DND-41 (cell line): ENCODE measurements around the gene NEB.

Experiments
- ATAC-seq: fragments of 200-7000 bp; cut with Tn5 transposase; 3 replicates; pipeline ENCODE4 v1.9.1; 2021; ENCODE audit warnings: low read depth; ENCODE audit not compliant: insufficient read depth
- DNase-seq: peaks from one replicate; pipeline ENCODE4 v3.0.0-alpha.2; 2020
- H2AFZ ChIP-seq: 2 replicates; pipeline ENCODE4 v1.6.0; 2012; ENCODE audit warnings: low read depth, low read length
- H3K27ac ChIP-seq: 2 replicates; pipeline ENCODE4 v1.5.1; 2012; ENCODE audit warnings: low read length, inconsistent platforms
- H3K27me3 ChIP-seq: fragments of 200-600 bp; sonication (generic); 2 replicates; pipeline ENCODE4 v1.6.0; 2012; ENCODE audit warnings: low read length, mild to moderate bottlenecking, inconsistent platforms; ENCODE audit not compliant: insufficient read depth, poor library complexity
- H3K36me3 ChIP-seq: 2 replicates; pipeline ENCODE4 v1.5.1; 2012; ENCODE audit warnings: low read length, inconsistent platforms; ENCODE audit not compliant: insufficient read depth
- H3K4me1 ChIP-seq: 2 replicates; pipeline ENCODE4 v1.5.1; 2012; ENCODE audit warnings: mild to moderate bottlenecking, low read length; ENCODE audit not compliant: insufficient read depth
- H3K4me2 ChIP-seq: 2 replicates; pipeline ENCODE4 v1.6.0; 2012; ENCODE audit warnings: mild to moderate bottlenecking, moderate library complexity, low read length, inconsistent platforms; ENCODE audit not compliant: insufficient read depth
- H3K4me3 ChIP-seq, 2 experiments: fragments of 200-600 bp in 1 of 2; shearing (Covaris generic) in 1 of 2; 2 replicates each; pipeline ENCODE4 v1.5.1; 2012 to 2016; ENCODE audit warnings: inconsistent platforms in 2 of 2, low read length in 2 of 2, mild to moderate bottlenecking in 2 of 2, low read depth in 1 of 2, moderate library complexity in 1 of 2
- H3K79me2 ChIP-seq: 2 replicates; pipeline ENCODE4 v1.6.0; 2012; ENCODE audit warnings: low read length, inconsistent platforms; ENCODE audit not compliant: insufficient read depth
- H3K9ac ChIP-seq: 2 replicates; pipeline ENCODE4 v1.6.0; 2012; ENCODE audit warnings: low read depth, mild to moderate bottlenecking, inconsistent platforms, low read length, moderate library complexity
- H3K9me3 ChIP-seq: 2 replicates; pipeline ENCODE4 v1.5.1; 2012; ENCODE audit warnings: low read length, moderate library complexity, mild to moderate bottlenecking, inconsistent platforms; ENCODE audit not compliant: insufficient read depth, severe bottlenecking
- H4K20me1 ChIP-seq: 2 replicates; pipeline ENCODE4 v1.6.0; 2012; ENCODE audit warnings: low read length; ENCODE audit not compliant: insufficient read depth
- EZH2 ChIP-seq: IDR thresholded peaks from 3 replicates; pipeline ENCODE4 v1.6.1; 2012; ENCODE audit warnings: borderline replicate concordance, low read depth, mild to moderate bottlenecking, moderate library complexity, low read length, inconsistent platforms; ENCODE audit not compliant: severe bottlenecking
- TF ChIP-seq, protein P1 (sequence below): IDR thresholded peaks from 2 replicates; pipeline ENCODE4 v1.5.1; 2012; ENCODE audit warnings: borderline replicate concordance, low read length, moderate library complexity, mild to moderate bottlenecking; ENCODE audit not compliant: poor library complexity, severe bottlenecking; ENCODE audit errors: extremely low read depth

NEB gene

GRCh38 chr2:151640087-151640486 lies 94.2 kb downstream of the NEB start:
- H3K27ac ChIP-seq: no peak overlapping the region
- H3K27me3 ChIP-seq: no peaks in the 10 kb centered on the region
- DNase-seq (no peak), ATAC-seq (no peak)
- H2AFZ ChIP-seq: no peak overlapping the region
- H3K36me3 ChIP-seq: no peaks in the 10 kb centered on the region
- no peaks in the 10 kb centered on the region for H3K79me2 ChIP-seq
- TF ChIP-seq, protein P1, sequence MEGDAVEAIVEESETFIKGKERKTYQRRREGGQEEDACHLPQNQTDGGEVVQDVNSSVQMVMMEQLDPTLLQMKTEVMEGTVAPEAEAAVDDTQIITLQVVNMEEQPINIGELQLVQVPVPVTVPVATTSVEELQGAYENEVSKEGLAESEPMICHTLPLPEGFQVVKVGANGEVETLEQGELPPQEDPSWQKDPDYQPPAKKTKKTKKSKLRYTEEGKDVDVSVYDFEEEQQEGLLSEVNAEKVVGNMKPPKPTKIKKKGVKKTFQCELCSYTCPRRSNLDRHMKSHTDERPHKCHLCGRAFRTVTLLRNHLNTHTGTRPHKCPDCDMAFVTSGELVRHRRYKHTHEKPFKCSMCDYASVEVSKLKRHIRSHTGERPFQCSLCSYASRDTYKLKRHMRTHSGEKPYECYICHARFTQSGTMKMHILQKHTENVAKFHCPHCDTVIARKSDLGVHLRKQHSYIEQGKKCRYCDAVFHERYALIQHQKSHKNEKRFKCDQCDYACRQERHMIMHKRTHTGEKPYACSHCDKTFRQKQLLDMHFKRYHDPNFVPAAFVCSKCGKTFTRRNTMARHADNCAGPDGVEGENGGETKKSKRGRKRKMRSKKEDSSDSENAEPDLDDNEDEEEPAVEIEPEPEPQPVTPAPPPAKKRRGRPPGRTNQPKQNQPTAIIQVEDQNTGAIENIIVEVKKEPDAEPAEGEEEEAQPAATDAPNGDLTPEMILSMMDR: no peak
- TF ChIP-seq EZH2: no peak
- no peaks in the 10 kb centered on the region for H4K20me1 ChIP-seq
- no peak overlapping the region for H3K4me3 ChIP-seq
- H3K4me2 ChIP-seq: no peak overlapping the region
- no peaks in the 10 kb centered on the region for H3K9me3 ChIP-seq
- no peak overlapping the region for H3K9ac ChIP-seq
- H3K4me1 ChIP-seq: peaks cover 21% of the 10 kb centered on the region

DNA sequence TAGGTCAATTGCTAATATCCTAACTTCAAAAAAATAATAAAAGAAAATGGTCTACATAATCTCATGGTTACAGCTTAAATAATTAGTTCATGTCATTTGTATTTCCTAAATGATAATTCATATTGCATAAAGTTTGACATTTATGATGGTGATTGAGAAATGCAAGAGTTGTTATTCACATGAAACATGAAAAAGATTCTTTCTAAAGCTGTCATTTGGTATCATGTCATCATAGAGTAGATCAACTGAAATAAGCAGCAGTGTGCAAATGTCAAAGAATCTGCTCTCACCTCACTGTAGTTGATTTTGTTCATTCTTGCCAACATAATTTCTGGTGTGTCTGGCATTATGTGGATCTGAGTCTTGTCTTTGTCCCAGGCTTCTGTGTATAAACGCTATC lies 95.3 kb downstream of the NEB start:
- H3K27me3 ChIP-seq: no peaks in the 10 kb centered on the region
- no peaks in the 10 kb centered on the region for H3K9me3 ChIP-seq
- H3K36me3 ChIP-seq: no peaks in the 10 kb centered on the region
- no peak overlapping the region for H2AFZ ChIP-seq
- no peaks in the 10 kb centered on the region for H3K79me2 ChIP-seq
- no peaks in the 10 kb centered on the region for H4K20me1 ChIP-seq
- DNase-seq (no peak), ATAC-seq (no peak)
- no peak overlapping the region for H3K9ac ChIP-seq
- TF ChIP-seq, protein P1: no peak
- TF ChIP-seq EZH2: no peak
- H3K27ac ChIP-seq: no peak overlapping the region
- no peak overlapping the region for H3K4me3 ChIP-seq
- peaks cover 21% of the 10 kb centered on the region for H3K4me1 ChIP-seq
- H3K4me2 ChIP-seq: peak overlapping the region; percentile 52; the same call in 1 of the 2 replicates

DNA sequence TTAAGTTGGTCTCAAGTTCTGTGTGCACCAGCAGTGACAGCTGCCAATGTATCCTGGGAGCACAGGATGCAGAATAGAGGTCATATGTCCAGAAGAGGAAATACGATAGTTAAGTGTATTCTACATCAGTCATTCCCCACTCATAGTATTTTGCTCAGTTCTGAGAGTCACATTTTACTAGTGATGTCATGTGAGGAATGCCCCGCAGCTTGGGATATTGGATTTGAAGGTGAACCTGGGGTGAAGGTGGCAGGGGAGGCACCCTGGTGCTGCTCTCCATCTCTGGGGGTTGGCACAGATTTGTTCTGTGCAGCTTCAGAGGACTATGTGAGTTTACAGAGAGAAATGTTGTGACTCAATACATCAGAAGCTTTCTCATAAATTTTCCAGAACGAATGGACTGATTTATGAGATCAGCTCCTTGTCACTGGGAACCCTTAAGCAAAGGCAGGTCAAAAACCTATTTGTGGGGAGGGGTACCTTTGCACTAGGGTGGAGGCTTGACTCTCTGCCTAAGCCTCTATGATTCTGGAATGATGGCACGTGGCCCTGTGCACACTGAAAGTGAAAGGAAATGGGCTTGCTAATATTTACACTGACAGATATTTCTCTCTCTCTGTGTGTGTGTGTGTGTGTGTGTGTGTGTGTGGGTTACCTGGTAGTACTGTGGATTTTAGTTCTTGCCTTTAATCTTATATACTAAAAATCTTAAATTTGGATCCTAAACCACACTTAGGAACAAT lies 95.9 kb downstream of the NEB start:
- H3K36me3 ChIP-seq: no peaks in the 10 kb centered on the region
- H3K4me2 ChIP-seq: peak overlapping the region; percentile 52; the same call in 1 of the 2 replicates
- no peaks in the 10 kb centered on the region for H3K27me3 ChIP-seq
- TF ChIP-seq EZH2: no peak
- TF ChIP-seq, protein P1: no peak
- no peaks in the 10 kb centered on the region for H4K20me1 ChIP-seq
- H3K9me3 ChIP-seq: no peaks in the 10 kb centered on the region
- ATAC-seq (peak; percentile 59), DNase-seq (peak; percentile 30)
- peak overlapping the region; percentile 58; the same call in 1 of the 2 replicates for H2AFZ ChIP-seq
- no peak overlapping the region for H3K9ac ChIP-seq
- no peak overlapping the region for H3K4me3 ChIP-seq
- no peak overlapping the region for H3K27ac ChIP-seq
- peaks cover 21% of the 10 kb centered on the region for H3K4me1 ChIP-seq
- H3K79me2 ChIP-seq: no peaks in the 10 kb centered on the region
